HG02943 (cell line): ENCODE measurements around the gene MMP15.

Source experiments
- ATAC-seq: cut with Tn5 transposase; IDR thresholded peaks from one replicate; pipeline ENCODE4 v1.9.1; 2021; ENCODE audit warnings: mild to moderate bottlenecking, low read depth, moderate library complexity; ENCODE audit not compliant: unreplicated experiment

MMP15 gene

GRCh38 chr16:58016840-58017446 lies 8.6 kb upstream of the MMP15 start:
- ATAC-seq = no peak

GRCh38 chr16:58018803-58019202 lies 6.8 kb upstream of the MMP15 start:
- ATAC-seq = no peak

- ATAC-seq = no peak
These were observed 5.6 kb upstream of the MMP15 start for GRCh38 chr16:58019866-58020538.

- ATAC-seq = no peak
These were observed 4.7 kb upstream of the MMP15 start for GRCh38 chr16:58020628-58021521.

- no peak for ATAC-seq
These were observed 3.6 kb upstream of the MMP15 start for GRCh38 chr16:58021661-58022551.

GRCh38 chr16:58022601-58023371 lies 2.8 kb upstream of the MMP15 start:
- ATAC-seq = no peak

- no peak for ATAC-seq
These were observed 836 bp upstream of the MMP15 start for GRCh38 chr16:58024486-58025350.

GRCh38 chr16:58026139-58026704 lies 668 bp downstream of the MMP15 start:
- ATAC-seq = no peak

- no peak for ATAC-seq
These were observed 1.2 kb downstream of the MMP15 start for GRCh38 chr16:58026705-58027160.

- no peak for ATAC-seq
These were observed 1.8 kb downstream of the MMP15 start for GRCh38 chr16:58027161-58027915.

GRCh38 chr16:58027916-58028455 lies 2.4 kb downstream of the MMP15 start:
- no peak for ATAC-seq

- no peak for ATAC-seq
These were observed 3.1 kb downstream of the MMP15 start for GRCh38 chr16:58028541-58029070.

GRCh38 chr16:58029410-58029809 lies 3.9 kb downstream of the MMP15 start:
- no peak for ATAC-seq

GRCh38 chr16:58030136-58030840 lies 4.7 kb downstream of the MMP15 start:
- no peak for ATAC-seq

GRCh38 chr16:58031016-58031800 lies 5.7 kb downstream of the MMP15 start:
- no peak for ATAC-seq
